ENCODE measurements around the gene KIF2C. TPM values are rescaled to one million over a fixed set of nuclear protein-coding genes. Genes with fewer than 3 reads are reported as not detected.

KIF2C gene
- total and polyA plus RNA-seq, 2 donors (not counting 1 experiment from before 2014, with no cell fraction given), result 0.25 to 0.69 TPM

DNA sequence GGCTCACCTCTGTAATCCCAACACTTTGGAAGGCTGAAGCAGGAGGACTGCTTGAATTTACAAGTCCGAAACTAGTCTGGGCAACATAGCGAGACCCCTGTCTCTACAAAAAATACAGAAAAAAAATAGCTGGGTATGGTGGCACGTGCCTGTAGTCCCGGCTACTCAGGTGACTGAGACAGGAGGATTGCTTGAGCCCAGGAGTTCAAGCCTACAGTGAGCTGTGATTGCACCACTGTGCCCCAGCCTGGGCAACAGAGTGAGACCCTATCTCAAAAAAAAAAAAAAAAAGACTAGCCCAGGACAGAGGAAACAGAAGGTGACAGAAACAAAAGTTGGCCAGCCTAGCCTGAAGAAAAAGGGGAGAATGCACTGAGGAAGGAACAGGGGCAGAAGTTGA, 44.0 kb upstream of the KIF2C start:
- 100% methylated on average over 3 of the region's 4 CpGs for WGBS (ENCODE audit: insufficient coverage)
- no peak overlapping the region for H3K27ac Mint-ChIP-seq
- DNase-seq (no peak), ATAC-seq (ENCODE audit: low read depth) (no peak)
- TF ChIP-seq, protein P1, sequence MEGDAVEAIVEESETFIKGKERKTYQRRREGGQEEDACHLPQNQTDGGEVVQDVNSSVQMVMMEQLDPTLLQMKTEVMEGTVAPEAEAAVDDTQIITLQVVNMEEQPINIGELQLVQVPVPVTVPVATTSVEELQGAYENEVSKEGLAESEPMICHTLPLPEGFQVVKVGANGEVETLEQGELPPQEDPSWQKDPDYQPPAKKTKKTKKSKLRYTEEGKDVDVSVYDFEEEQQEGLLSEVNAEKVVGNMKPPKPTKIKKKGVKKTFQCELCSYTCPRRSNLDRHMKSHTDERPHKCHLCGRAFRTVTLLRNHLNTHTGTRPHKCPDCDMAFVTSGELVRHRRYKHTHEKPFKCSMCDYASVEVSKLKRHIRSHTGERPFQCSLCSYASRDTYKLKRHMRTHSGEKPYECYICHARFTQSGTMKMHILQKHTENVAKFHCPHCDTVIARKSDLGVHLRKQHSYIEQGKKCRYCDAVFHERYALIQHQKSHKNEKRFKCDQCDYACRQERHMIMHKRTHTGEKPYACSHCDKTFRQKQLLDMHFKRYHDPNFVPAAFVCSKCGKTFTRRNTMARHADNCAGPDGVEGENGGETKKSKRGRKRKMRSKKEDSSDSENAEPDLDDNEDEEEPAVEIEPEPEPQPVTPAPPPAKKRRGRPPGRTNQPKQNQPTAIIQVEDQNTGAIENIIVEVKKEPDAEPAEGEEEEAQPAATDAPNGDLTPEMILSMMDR (IDR thresholded peaks at IDR 0.05), result no peak
- no peak for TF ChIP-seq EZH2 (IDR thresholded peaks at IDR 0.05; ENCODE audit: borderline replicate concordance, insufficient read depth, low read depth, low read length, poor library complexity, severe bottlenecking)
- Histone ChIP-seq H3K79me2 (ENCODE audit: control insufficient read depth, insufficient read depth, low read length) (peaks cover 5% of the 10 kb centered on the region), H3K4me1 (ENCODE audit: control insufficient read depth in 2 of 2, insufficient read depth in 2 of 2, low read length in 2 of 2) (peaks cover 44% of the 10 kb centered on the region in 2 donors), H3K4me3 (ENCODE audit: control extremely low read depth in 1 of 5, extremely low read depth in 1 of 5, insufficient read depth in 1 of 5, low read depth in 2 of 5, low read length in 4 of 5) (no peak overlapping the region), H3K27me3 (replicated peaks in 1 of 4; ENCODE audit: control extremely low read depth in 1 of 4, control insufficient read depth in 3 of 4, insufficient read depth in 4 of 4, low read length in 3 of 4) (no peaks in the 10 kb centered on the region), H3K9ac (ENCODE audit: low read length) (no peak overlapping the region), H3K9me3 (ENCODE audit: control extremely low read depth in 1 of 3, control insufficient read depth in 2 of 3, insufficient read depth in 1 of 3, low read length in 2 of 3) (no peaks in the 10 kb centered on the region), H3K36me3 (replicated peaks in 1 of 2; ENCODE audit: control extremely low read depth in 1 of 2, control insufficient read depth in 1 of 2, extremely low read depth in 1 of 2, insufficient read depth in 2 of 2, low read length in 1 of 2) (peaks cover 0 to 2% of the 10 kb centered on the region in 2 experiments), H4K20me1 (ENCODE audit: control insufficient read depth, insufficient read depth, low read length, poor library complexity, severe bottlenecking) (no peaks in the 10 kb centered on the region), H3K4me2 (replicated peaks; ENCODE audit: low read depth, low read length, poor library complexity, severe bottlenecking) (peak overlapping the region; percentile 65), H2AFZ (ENCODE audit: insufficient read depth, low read depth, low read length, poor library complexity, severe bottlenecking) (no peak overlapping the region), H3K27ac (ENCODE audit: low read length in 2 of 2) (no peak overlapping the region)
- no peak overlapping the region for H3K4me3 Mint-ChIP-seq
- H3K4me1 Mint-ChIP-seq, result peaks cover 45% of the 10 kb centered on the region
- CTCF ChIA-PET, result interaction anchor here (1.0 to 4.4 kb wide), 5 partner anchors 11 to 44 kb away, joined by 3 to 23 read pairs (median 6); no protein-coding TSS in a partner anchor
- POLR2A ChIA-PET, result interaction anchor here (1.1 to 1.4 kb wide), 3 partner anchors 21 to 80 kb away, joined by 3 to 4 read pairs (median 3); partner anchors contain the start of genes ARMH1 and RPS8
- intact Hi-C loops (cut with micrococcal nuclease), result loop anchor here (1.0 kb wide), 1 partner anchor 21 kb away; the partner anchor contains the start of genes ARMH1 and TMEM53
- no peaks in the 10 kb centered on the region for H3K9me3 Mint-ChIP-seq (ENCODE audit: insufficient read depth)
- H3K27me3 Mint-ChIP-seq, result no peaks in the 10 kb centered on the region

DNA sequence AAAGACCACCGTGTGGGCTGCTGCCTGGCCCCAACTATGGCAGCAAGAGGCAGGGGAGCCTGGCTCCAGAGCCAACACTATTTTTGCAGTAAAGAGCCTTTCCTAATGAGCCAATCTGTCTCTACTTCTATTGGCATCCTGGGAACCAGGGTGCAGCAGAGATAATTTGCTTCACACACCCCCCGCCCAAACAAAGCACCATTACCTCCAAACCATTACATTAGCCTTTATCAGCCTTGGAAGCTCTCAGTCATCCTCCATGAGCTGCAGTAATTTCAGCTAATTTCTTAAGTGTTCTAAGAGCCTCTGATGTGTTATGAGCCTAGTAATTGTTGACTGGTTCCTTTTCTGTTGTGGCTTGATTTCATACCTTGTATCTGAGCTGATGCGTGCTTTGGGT, 43.5 kb upstream of the KIF2C start:
- Histone ChIP-seq H3K27me3 (replicated peaks in 1 of 4; ENCODE audit: control extremely low read depth in 1 of 4, control insufficient read depth in 3 of 4, insufficient read depth in 4 of 4, low read length in 3 of 4) (no peaks in the 10 kb centered on the region), H3K9me3 (ENCODE audit: control extremely low read depth in 1 of 3, control insufficient read depth in 2 of 3, insufficient read depth in 1 of 3, low read length in 2 of 3) (no peaks in the 10 kb centered on the region), H3K4me3 (ENCODE audit: control extremely low read depth in 1 of 5, extremely low read depth in 1 of 5, insufficient read depth in 1 of 5, low read depth in 2 of 5, low read length in 4 of 5) (no peak overlapping the region), H3K9ac (ENCODE audit: low read length) (peak overlapping the region; percentile 32), H2AFZ (ENCODE audit: insufficient read depth, low read depth, low read length, poor library complexity, severe bottlenecking) (no peak overlapping the region), H3K27ac (ENCODE audit: low read length in 2 of 2) (no peak overlapping the region), H4K20me1 (ENCODE audit: control insufficient read depth, insufficient read depth, low read length, poor library complexity, severe bottlenecking) (no peaks in the 10 kb centered on the region), H3K79me2 (ENCODE audit: control insufficient read depth, insufficient read depth, low read length) (peaks cover 5% of the 10 kb centered on the region), H3K4me1 (ENCODE audit: control insufficient read depth in 2 of 2, insufficient read depth in 2 of 2, low read length in 2 of 2) (peaks cover 44% of the 10 kb centered on the region in 2 donors), H3K4me2 (replicated peaks; ENCODE audit: low read depth, low read length, poor library complexity, severe bottlenecking) (peak overlapping the region; percentile 65), H3K36me3 (replicated peaks in 1 of 2; ENCODE audit: control extremely low read depth in 1 of 2, control insufficient read depth in 1 of 2, extremely low read depth in 1 of 2, insufficient read depth in 2 of 2, low read length in 1 of 2) (peaks cover 0 to 2% of the 10 kb centered on the region in 2 experiments)
- Mint-ChIP-seq H3K4me1 (peaks cover 45% of the 10 kb centered on the region), H3K27me3 (no peaks in the 10 kb centered on the region), H3K9me3 (ENCODE audit: insufficient read depth) (no peaks in the 10 kb centered on the region), H3K4me3 (no peak overlapping the region), H3K27ac (no peak overlapping the region)
- no peak for TF ChIP-seq EZH2 (IDR thresholded peaks at IDR 0.05; ENCODE audit: borderline replicate concordance, insufficient read depth, low read depth, low read length, poor library complexity, severe bottlenecking)
- TF ChIP-seq, protein P1 (IDR thresholded peaks at IDR 0.05), result no peak
- intact Hi-C loops (cut with micrococcal nuclease), result no loop called here
- ChIA-PET CTCF (interaction anchor here (0.6 to 4.4 kb wide), 15 partner anchors 11 to 63 kb away, joined by 3 to 23 read pairs (median 5); partner anchors contain the start of genes ARMH1, RNU5D-1 and TMEM53), POLR2A (interaction anchor here (0.6 to 1.4 kb wide), 8 partner anchors 17 to 79 kb away, joined by 3 to 8 read pairs (median 4); partner anchors contain the start of genes ARMH1, RPS8 and TMEM53)
- DNase-seq (no peak), ATAC-seq (ENCODE audit: low read depth) (no peak)
- WGBS (ENCODE audit: insufficient coverage), result 92% methylated on average over 2 of the region's 3 CpGs

All from B cell (primary cell).